B cell (primary cell): Measurements from ENCODE around the gene NGLY1. TPM values are rescaled to one million over a fixed set of nuclear protein-coding genes. Genes with fewer than 3 reads are reported as not detected.

Source experiments
- ATAC-seq: fragments of 200-7000 bp; cut with Tn5 transposase; one replicate; pipeline ENCODE4 v1.10.0; 2021; ENCODE audit warnings: low read depth, mild to moderate bottlenecking, moderate number of reproducible peaks, moderate library complexity
- CTCF ChIA-PET: fragments of 350-600 bp; sonication (Branson Sonifier 250); formaldehyde crosslinking; loops from one replicate; lab custom pipeline; 2021; ENCODE audit warnings: antibody characterized with exemption, inconsistent platforms; lab: Charles Lee
- POLR2A ChIA-PET: fragments of 350-600 bp; sonication (Branson Sonifier 250); formaldehyde crosslinking; loops from one replicate; lab custom pipeline; 2021; ENCODE audit warnings: antibody characterized with exemption; lab: Charles Lee
- DNase-seq: peaks from one replicate; pipeline ENCODE4 v3.0.0; 2013
- H2AFZ ChIP-seq: 2 replicates; pipeline ENCODE4 v1.6.1; 2012; ENCODE audit warnings: mild to moderate bottlenecking, low read depth, low read length; ENCODE audit not compliant: insufficient read depth, poor library complexity, severe bottlenecking
- H3K27ac ChIP-seq, 2 donors: 1 replicate in 1 of 2; 2 replicates in 1 of 2; pipeline ENCODE4 v1.5.1; 2012 to 2013; ENCODE audit warnings: low read length in 2 of 2, mild to moderate bottlenecking in 2 of 2, moderate library complexity in 1 of 2
- H3K27me3 ChIP-seq, 4 experiments: fragments of 200-600 bp in 1 of 4; sonication (generic) in 1 of 4; replicated peaks in 1 of 4; 1 replicate in 2 of 4; 2 replicates in 2 of 4; pipeline versions ENCODE4 v1.6.1 to v1.7.0; 2013 to 2016; ENCODE audit warnings: low read length in 3 of 4, mild to moderate bottlenecking in 2 of 4, mixed read lengths in 1 of 4, moderate library complexity in 1 of 4; ENCODE audit not compliant: insufficient read depth in 4 of 4, control insufficient read depth in 3 of 4; ENCODE audit errors: control extremely low read depth in 1 of 4
- H3K36me3 ChIP-seq, 2 experiments: replicated peaks in 1 of 2; 1 replicate in 1 of 2; 2 replicates in 1 of 2; pipeline versions ENCODE4 v1.6.1 to v1.7.1; 2013; ENCODE audit warnings: low read length in 1 of 2; ENCODE audit not compliant: insufficient read depth in 2 of 2, control insufficient read depth in 1 of 2; ENCODE audit errors: control extremely low read depth in 1 of 2, extremely low read depth in 1 of 2
- H3K4me1 ChIP-seq, 2 donors: fragments of 200-600 bp in 1 of 2; sonication (generic) in 1 of 2; 1 replicate in 1 of 2; 2 replicates in 1 of 2; pipeline versions ENCODE4 v1.5.1 to v1.6.1; 2013 to 2017; ENCODE audit warnings: low read length in 2 of 2; ENCODE audit not compliant: control insufficient read depth in 2 of 2, insufficient read depth in 2 of 2
- H3K4me2 ChIP-seq: replicated peaks from 2 replicates; pipeline ENCODE3; 2012; ENCODE audit warnings: mild to moderate bottlenecking, low read depth, low read length; ENCODE audit not compliant: poor library complexity, severe bottlenecking
- H3K4me3 ChIP-seq, 5 experiments: fragments of 200-600 bp in 1 of 5; sonication (generic) in 1 of 5; 1 replicate in 3 of 5; 2 replicates in 2 of 5; pipeline versions ENCODE4 v1.5.1 to v1.7.0; 2011 to 2016; ENCODE audit warnings: low read length in 4 of 5, mild to moderate bottlenecking in 4 of 5, low read depth in 2 of 5, control low read depth in 1 of 5, moderate library complexity in 1 of 5; ENCODE audit not compliant: insufficient read depth in 1 of 5; ENCODE audit errors: control extremely low read depth in 1 of 5, extremely low read depth in 1 of 5
- H3K79me2 ChIP-seq: fragments of 200-600 bp; sonication (generic); one replicate; pipeline ENCODE4 v1.6.0; 2016; ENCODE audit warnings: low read length; ENCODE audit not compliant: control insufficient read depth, insufficient read depth
- H3K9ac ChIP-seq: fragments of 200-600 bp; sonication (generic); 2 replicates; pipeline ENCODE4 v1.6.1; 2017; ENCODE audit warnings: mild to moderate bottlenecking, low read length, moderate library complexity
- H3K9me3 ChIP-seq, 3 donors: one replicate each; pipeline versions ENCODE4 v1.6.1 to v1.7.1; 2013; ENCODE audit warnings: low read length in 2 of 3; ENCODE audit not compliant: control insufficient read depth in 2 of 3, insufficient read depth in 1 of 3; ENCODE audit errors: control extremely low read depth in 1 of 3
- H4K20me1 ChIP-seq: 2 replicates; pipeline ENCODE4 v1.6.0; 2012; ENCODE audit warnings: mild to moderate bottlenecking, low read length; ENCODE audit not compliant: insufficient read depth, control insufficient read depth, poor library complexity, severe bottlenecking
- H3K27ac Mint-ChIP-seq: one replicate; pipeline ENCODE4 v1.8.0; 2021; ENCODE audit warnings: mixed read lengths
- H3K27me3 Mint-ChIP-seq: one replicate; pipeline ENCODE4 v1.8.0; 2021; ENCODE audit warnings: mixed read lengths
- H3K4me1 Mint-ChIP-seq: one replicate; pipeline ENCODE4 v1.8.0; 2021; ENCODE audit warnings: mixed read lengths
- H3K4me3 Mint-ChIP-seq: one replicate; pipeline ENCODE4 v1.8.0; 2021; ENCODE audit warnings: mixed read lengths
- H3K9me3 Mint-ChIP-seq: one replicate; pipeline ENCODE4 v1.8.0; 2022; ENCODE audit warnings: mixed read lengths; ENCODE audit not compliant: insufficient read depth
- CTCF ChIP-seq: fragments of 200-600 bp; IDR thresholded peaks from one replicate; pipeline ENCODE4 v1.8.0; 2022; ENCODE audit warnings: antibody characterized with exemption, mild to moderate bottlenecking
- EZH2 ChIP-seq: IDR thresholded peaks from 2 replicates; pipeline ENCODE4 v1.6.1; 2012; ENCODE audit warnings: borderline replicate concordance, low read depth, mild to moderate bottlenecking, moderate library complexity, low read length; ENCODE audit not compliant: insufficient read depth, poor library complexity, severe bottlenecking
- WGBS: methylation state at CpG from one replicate; pipeline ENCODE4 v1.1.5; 2013; ENCODE audit warnings: missing lambda C conversion rate; ENCODE audit not compliant: insufficient coverage; 5-methylcytosine and 5-hydroxymethylcytosine counted together
- intact Hi-C: fragments of 100-400 bp; cut with micrococcal nuclease; formaldehyde crosslinking; loops from one replicate; pipeline ENCODE4 v1.10.0; 2022
- polyA plus RNA-seq: library from polyadenylated mRNA; depleted of rRNA; stranded (reverse); fragments of >200 nt; gene quantifications from 2 replicates; pipeline ENCODE4 v1.2.3, GENCODE V29; 2012
- total RNA-seq, 2 donors: library from RNA; stranded (reverse); fragments of 120-200 nt in 1 of 2; gene quantifications; 1 replicate in 1 of 2; 2 replicates in 1 of 2; pipeline versions ENCODE4 v1.2.3 to v1.2.4, GENCODE V29; 2013 to 2022

NGLY1 gene
- total and polyA plus RNA-seq, 2 donors (not counting 1 experiment from before 2014, with no cell fraction given), result 24.2 to 145 TPM

GRCh38 chr3:25823314-25823713 lies 40.1 kb upstream of the NGLY1 start:
- no peaks in the 10 kb centered on the region for H3K9me3 ChIP-seq
- no peaks in the 10 kb centered on the region for H3K27me3 ChIP-seq
- TF ChIP-seq EZH2, result no peak
- TF ChIP-seq CTCF, result no peak
- 95% methylated on average over 2 of the region's 3 CpGs for WGBS
- POLR2A ChIA-PET, result no interaction called here
- intact Hi-C loops, result no loop called here
- Mint-ChIP-seq H3K4me3 (no peak overlapping the region), H3K9me3 (no peaks in the 10 kb centered on the region), H3K4me1 (no peaks in the 10 kb centered on the region), H3K27ac (no peak overlapping the region), H3K27me3 (peaks cover 4% of the 10 kb centered on the region)
- no peak overlapping the region for H2AFZ ChIP-seq
- H3K4me3 ChIP-seq, result no peak overlapping the region
- no peaks in the 10 kb centered on the region for H3K36me3 ChIP-seq
- H3K4me1 ChIP-seq, result peaks cover 0 to 8% of the 10 kb centered on the region in 2 donors
- CTCF ChIA-PET, result interaction anchor here (0.5 kb wide), 1 partner anchor 212 kb away, joined by 3 read pairs; no protein-coding TSS in a partner anchor
- ATAC-seq, result no peak
- no peak for DNase-seq
- no peak overlapping the region for H3K9ac ChIP-seq
- H3K4me2 ChIP-seq, result no peak overlapping the region
- H3K79me2 ChIP-seq, result no peaks in the 10 kb centered on the region
- H3K27ac ChIP-seq, result no peak overlapping the region
- H4K20me1 ChIP-seq, result no peaks in the 10 kb centered on the region

- no peak overlapping the region for H3K4me3 Mint-ChIP-seq
- no peak overlapping the region for H3K4me2 ChIP-seq
- no peak overlapping the region for H3K9ac ChIP-seq
- no peaks in the 10 kb centered on the region for H3K27me3 ChIP-seq
- H4K20me1 ChIP-seq, result no peaks in the 10 kb centered on the region
- ChIA-PET POLR2A (no interaction called here), CTCF (no interaction called here)
- peaks cover 0 to 8% of the 10 kb centered on the region in 2 donors for H3K4me1 ChIP-seq
- no peaks in the 10 kb centered on the region for H3K4me1 Mint-ChIP-seq
- H3K36me3 ChIP-seq, result no peaks in the 10 kb centered on the region
- H3K9me3 Mint-ChIP-seq, result no peaks in the 10 kb centered on the region
- no peaks in the 10 kb centered on the region for H3K9me3 ChIP-seq
- TF ChIP-seq CTCF, result no peak
- TF ChIP-seq EZH2, result no peak
- no CpG with 5 or more reads among the region's 4 CpGs for WGBS
- DNase-seq (no peak), ATAC-seq (no peak)
- intact Hi-C loops, result no loop called here
- H3K79me2 ChIP-seq, result no peaks in the 10 kb centered on the region
- no peak overlapping the region for H3K27ac Mint-ChIP-seq
- no peak overlapping the region for H3K27ac ChIP-seq
- H2AFZ ChIP-seq, result no peak overlapping the region
- peaks cover 4% of the 10 kb centered on the region for H3K27me3 Mint-ChIP-seq
- H3K4me3 ChIP-seq, result no peak overlapping the region
These were observed 38.7 kb upstream of the NGLY1 start for GRCh38 chr3:25821746-25822573.
